Thoracic aorta (tissue), 2 donors: ENCODE measurements around the gene COA6. TPM values are rescaled to one million over a fixed set of nuclear protein-coding genes. Genes with fewer than 3 reads are reported as not detected.

Experiments used
- ATAC-seq: fragments of 150-250 bp; one replicate; pipeline ENCODE4 v1.8.0; 2017; ENCODE audit warnings: low read depth; ENCODE audit not compliant: insufficient number of reproducible peaks, low FRiP score
- DNase-seq: peaks from one replicate; pipeline ENCODE4 v3.0.0-alpha.2; 2020; ENCODE audit warnings: low spot score
- H3K27ac ChIP-seq, 2 donors: fragments of 200-600 bp; sonication (generic); 1 replicate in 1 of 2; 2 replicates in 1 of 2; pipeline ENCODE4 v1.5.1; 2016; ENCODE audit warnings: mild to moderate bottlenecking in 2 of 2, moderate library complexity in 2 of 2
- H3K27me3 ChIP-seq: fragments of 200-600 bp; sonication (generic); replicated peaks from 2 replicates; pipeline ENCODE4 v1.6.0; 2016; ENCODE audit warnings: mild to moderate bottlenecking; ENCODE audit not compliant: insufficient read depth
- H3K36me3 ChIP-seq: fragments of 200-600 bp; sonication (generic); one replicate; pipeline ENCODE4 v1.5.1; 2016
- H3K4me1 ChIP-seq, 2 donors: fragments of 200-600 bp; sonication (generic); 1 replicate in 1 of 2; 2 replicates in 1 of 2; pipeline versions ENCODE4 v1.5.1 to v1.6.0; 2016; ENCODE audit warnings: low read depth in 2 of 2, mild to moderate bottlenecking in 1 of 2; ENCODE audit not compliant: control insufficient read depth in 1 of 2
- H3K4me3 ChIP-seq: fragments of 200-600 bp; sonication (generic); 2 replicates; pipeline ENCODE4 v1.5.1; 2016; ENCODE audit warnings: mild to moderate bottlenecking
- H3K9me3 ChIP-seq: fragments of 200-600 bp; sonication (generic); 2 replicates; pipeline ENCODE4 v1.5.1; 2016
- CTCF ChIP-seq: fragments of 200-600 bp; sonication (generic); IDR thresholded peaks from one replicate; pipeline ENCODE4 v1.5.1; 2019; ENCODE audit warnings: antibody characterized with exemption
- total RNA-seq, 2 donors: library from RNA; depleted of rRNA; stranded (reverse); fragments of >200 nt; gene quantifications; one replicate each; pipeline versions ENCODE4 v1.1.0 to v1.2.3, GENCODE V29; 2016

The COA6 gene
- total RNA-seq, 2 donors from 2014 or later = 3.4 TPM; not detected in 1

GRCh38 chr1:234409328-234409727 is 36.1 kb downstream of the COA6 start:
- no peak for ATAC-seq
- no peaks in the 10 kb centered on the region for H3K4me1 ChIP-seq
- H3K4me3 ChIP-seq = no peak overlapping the region
- no peak for DNase-seq
- no peaks in the 10 kb centered on the region for H3K9me3 ChIP-seq
- H3K27me3 ChIP-seq = no peaks in the 10 kb centered on the region
- H3K27ac ChIP-seq = no peak overlapping the region
- H3K36me3 ChIP-seq = peaks cover 2% of the 10 kb centered on the region
- no peak for TF ChIP-seq CTCF

GRCh38 chr1:234412830-234413229 is 39.6 kb downstream of the COA6 start:
- no peak for DNase-seq
- no peak overlapping the region for H3K27ac ChIP-seq
- H3K4me1 ChIP-seq = no peaks in the 10 kb centered on the region
- TF ChIP-seq CTCF = no peak
- no peaks in the 10 kb centered on the region for H3K9me3 ChIP-seq
- no peak for ATAC-seq
- H3K36me3 ChIP-seq = no peaks in the 10 kb centered on the region
- no peaks in the 10 kb centered on the region for H3K27me3 ChIP-seq
- H3K4me3 ChIP-seq = no peak overlapping the region

DNA sequence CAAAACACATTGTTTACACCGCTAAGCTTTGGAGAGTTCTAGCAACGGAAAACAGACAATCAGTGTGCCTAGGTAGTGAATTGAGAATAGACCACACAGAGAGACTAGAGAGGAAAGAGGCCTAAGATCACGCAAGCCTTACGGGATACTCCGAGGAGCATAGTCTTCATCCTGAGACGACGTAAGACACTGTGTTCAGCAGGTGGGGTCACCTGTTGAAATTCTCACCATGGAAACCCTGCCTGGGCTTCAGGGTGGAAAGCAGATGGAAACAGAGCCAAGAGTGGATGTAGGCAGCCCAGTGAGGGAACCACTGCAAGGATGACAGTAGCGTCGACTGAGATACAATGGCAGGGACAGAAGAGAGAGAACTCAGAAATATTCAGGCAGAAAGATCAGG is 40.2 kb downstream of the COA6 start:
- Histone ChIP-seq H3K4me1 (no peaks in the 10 kb centered on the region), H3K9me3 (no peaks in the 10 kb centered on the region), H3K4me3 (no peak overlapping the region), H3K36me3 (no peaks in the 10 kb centered on the region), H3K27ac (no peak overlapping the region), H3K27me3 (no peaks in the 10 kb centered on the region)
- no peak for ATAC-seq
- no peak for TF ChIP-seq CTCF
- no peak for DNase-seq

- Histone ChIP-seq H3K36me3 (no peaks in the 10 kb centered on the region), H3K4me3 (no peak overlapping the region), H3K9me3 (no peaks in the 10 kb centered on the region), H3K27ac (no peak overlapping the region), H3K27me3 (no peaks in the 10 kb centered on the region), H3K4me1 (no peaks in the 10 kb centered on the region)
- DNase-seq (no peak), ATAC-seq (no peak)
- TF ChIP-seq CTCF = no peak
These were observed 40.7 kb downstream of the COA6 start for GRCh38 chr1:234413990-234414389.

GRCh38 chr1:234427950-234428646 is 54.8 kb downstream of the COA6 start:
- no peaks in the 10 kb centered on the region for H3K4me1 ChIP-seq
- H3K9me3 ChIP-seq = no peaks in the 10 kb centered on the region
- H3K27me3 ChIP-seq = no peaks in the 10 kb centered on the region
- H3K36me3 ChIP-seq = no peaks in the 10 kb centered on the region
- no peak overlapping the region for H3K27ac ChIP-seq
- DNase-seq (no peak), ATAC-seq (no peak)
- H3K4me3 ChIP-seq = no peak overlapping the region
- no peak for TF ChIP-seq CTCF
